DMS 273 (cell line): ENCODE data around the gene SCYGR1.
A peak's percentile ranks its signal among the peaks of the same experiment; 100 is the strongest.
"Not testable (repeated sequence)": the region's sequence is repeated elsewhere in the genome, so short reads cannot be mapped to it uniquely, and the experiment has no call there.

Experiments
- DNase-seq: peaks from one replicate; lab custom pipeline; 2025; ENCODE audit not compliant: unreplicated experiment; lab: John Stamatoyannopoulos, UW

Gene SCYGR1

DNA sequence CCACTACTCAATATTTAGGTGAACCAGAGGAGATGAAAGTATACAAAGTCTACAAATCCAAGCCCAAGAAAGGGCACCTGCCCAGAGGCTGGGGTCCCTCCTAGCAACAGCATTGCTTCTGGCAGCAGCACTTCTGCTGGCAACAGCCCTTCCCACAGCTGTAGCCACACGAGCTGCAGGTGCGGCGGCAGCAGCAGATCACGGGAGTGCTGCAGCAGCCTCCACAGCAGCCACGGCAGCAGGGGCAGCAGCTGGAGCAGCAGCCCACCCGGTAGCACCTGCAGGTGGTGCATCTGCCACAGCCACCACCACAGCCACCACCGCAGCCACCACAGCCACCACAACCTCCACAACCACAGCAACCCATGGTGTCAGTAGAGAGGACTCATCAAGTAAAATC is at the start of gene SCYGR1:
Gene SCYGR1 (minus strand): TSS at position 367 of the 400 bp plus-strand sequence. CDS start 0 bp downstream, at position 367.
- DNase-seq: not testable (repeated sequence)

DNA sequence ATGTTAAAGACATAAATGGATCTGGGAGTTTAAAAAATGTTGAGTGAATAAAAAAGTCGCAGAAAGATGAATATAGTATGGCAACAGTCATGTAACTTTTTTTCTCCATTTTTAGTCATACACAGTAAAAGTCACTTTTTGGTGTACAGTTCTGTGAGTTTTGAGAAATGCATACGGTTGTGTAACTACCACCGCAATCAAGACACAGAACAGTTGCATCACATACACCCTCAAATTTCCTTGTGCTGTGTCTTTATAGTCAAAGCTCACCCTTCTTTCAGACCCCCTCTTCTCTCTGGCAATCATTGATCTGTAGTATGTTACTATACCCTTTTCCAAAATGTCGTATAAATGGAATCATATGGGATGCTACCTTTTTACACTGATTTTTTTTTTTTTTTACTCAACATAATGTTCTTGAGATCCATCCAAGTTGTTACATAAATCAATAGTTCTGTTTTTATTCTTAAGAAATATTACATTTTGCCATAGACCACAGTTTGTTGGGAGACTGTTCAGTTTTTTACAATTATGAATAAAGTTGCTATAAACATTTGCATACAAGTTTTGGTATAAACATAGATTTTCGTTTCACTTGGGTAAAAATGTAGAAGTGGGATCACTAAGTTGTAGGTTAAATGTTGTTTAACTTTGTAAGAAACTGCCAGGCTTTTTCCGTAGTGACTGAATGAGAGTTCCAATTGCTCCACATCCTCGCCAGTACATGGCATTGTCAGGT is 48.9 kb upstream of the SCYGR1 start:
- no peak for DNase-seq

- DNase-seq: no peak
Observed at GRCh38 chr2:227433171-227433570, 45.4 kb upstream of the SCYGR1 start.

DNA sequence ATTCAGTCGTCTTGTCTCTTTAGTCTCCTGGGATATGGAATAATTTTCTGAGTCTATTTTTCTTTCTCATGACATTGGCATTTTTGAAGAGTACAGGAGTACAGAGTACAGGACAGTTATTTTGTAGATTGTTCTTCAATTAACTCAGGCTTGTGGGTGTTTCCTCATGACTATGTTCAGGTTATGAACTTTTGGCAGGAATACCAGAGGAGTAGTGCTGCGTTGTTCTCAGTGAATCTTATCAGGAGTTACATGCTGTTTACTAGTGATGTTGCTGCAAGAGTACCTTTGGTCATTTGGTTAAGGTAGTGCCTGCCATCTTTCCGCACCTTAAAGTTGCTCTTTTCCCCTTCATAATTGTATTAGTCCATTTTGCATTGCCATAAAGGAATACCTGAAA is 42.9 kb upstream of the SCYGR1 start:
- DNase-seq: no peak

GRCh38 chr2:227428731-227429285 is 41.1 kb upstream of the SCYGR1 start:
- no peak for DNase-seq

DNA sequence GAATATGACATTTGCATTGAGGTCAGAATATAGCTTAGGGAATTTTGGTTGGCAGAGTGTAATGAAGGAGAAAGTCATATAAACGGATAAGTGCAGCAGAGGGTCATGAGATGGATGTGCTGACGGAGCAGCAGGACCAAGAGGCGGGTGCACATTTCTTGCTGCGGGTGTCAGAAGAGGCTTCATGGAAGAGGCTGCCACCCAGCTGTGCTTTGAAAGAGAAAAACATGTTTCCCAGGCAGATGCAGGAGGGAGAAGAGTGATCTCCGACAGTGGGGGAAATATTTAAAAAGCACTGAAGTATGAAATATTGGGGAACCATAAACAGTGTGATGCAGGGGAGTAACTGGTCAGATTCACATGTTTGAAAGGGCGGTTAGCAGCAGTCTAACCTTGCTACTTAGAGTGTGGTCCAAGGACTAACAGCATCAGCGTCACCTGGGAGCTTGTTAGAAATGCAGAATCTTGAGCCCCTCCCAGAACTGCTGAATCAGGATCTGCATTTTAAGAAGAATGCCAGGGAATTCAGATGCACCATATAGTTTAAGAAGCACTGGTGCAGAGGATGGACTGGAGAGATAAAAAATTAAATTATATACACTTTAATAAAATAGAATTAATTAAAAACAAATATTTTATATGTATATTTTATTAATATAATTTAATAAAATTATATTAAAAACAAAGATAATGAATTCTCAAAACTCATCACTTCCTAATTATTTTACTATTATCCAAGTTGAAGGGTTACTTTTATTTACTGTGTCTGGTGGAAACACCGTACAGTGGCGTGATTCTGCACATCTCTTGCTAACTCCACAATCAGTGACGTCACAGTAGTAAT is 36.1 kb upstream of the SCYGR1 start:
- DNase-seq: no peak

GRCh38 chr2:227420087-227421052 is 32.6 kb upstream of the SCYGR1 start:
- DNase-seq: no peak

- DNase-seq: no peak
Observed at GRCh38 chr2:227416701-227417100, 29.0 kb upstream of the SCYGR1 start.

- DNase-seq: peak; percentile 73
Observed at GRCh38 chr2:227415538-227416424, 28.0 kb upstream of the SCYGR1 start.

- DNase-seq: no peak
Observed at GRCh38 chr2:227414846-227415245, 27.1 kb upstream of the SCYGR1 start.

- no peak for DNase-seq
Observed at GRCh38 chr2:227413371-227413770, 25.6 kb upstream of the SCYGR1 start.

GRCh38 chr2:227412877-227413276 is 25.1 kb upstream of the SCYGR1 start:
- DNase-seq: no peak

GRCh38 chr2:227411990-227412350 is 24.2 kb upstream of the SCYGR1 start:
- DNase-seq: peak; percentile 61

- DNase-seq: no peak
Observed at GRCh38 chr2:227411320-227411989, 23.7 kb upstream of the SCYGR1 start.

DNA sequence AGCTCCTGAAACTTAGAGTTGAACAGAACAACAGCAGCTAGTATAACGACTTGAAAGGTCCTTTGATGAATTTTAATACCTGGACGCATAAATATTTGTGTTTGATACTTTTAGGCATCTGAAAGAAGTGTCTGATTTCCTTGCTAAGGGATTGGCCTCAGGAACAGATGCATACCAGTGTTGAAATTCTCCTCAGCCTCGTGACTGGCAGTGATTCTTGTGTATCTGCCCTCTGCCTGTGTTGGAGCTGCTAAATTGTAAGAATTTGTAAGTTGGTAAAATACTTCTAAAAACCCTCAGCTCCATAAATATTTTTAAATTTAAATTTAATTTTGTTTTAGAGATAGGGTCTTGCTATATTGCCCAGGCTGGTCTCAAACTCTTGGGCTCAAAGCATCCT is 22.4 kb upstream of the SCYGR1 start:
- DNase-seq: no peak

DNA sequence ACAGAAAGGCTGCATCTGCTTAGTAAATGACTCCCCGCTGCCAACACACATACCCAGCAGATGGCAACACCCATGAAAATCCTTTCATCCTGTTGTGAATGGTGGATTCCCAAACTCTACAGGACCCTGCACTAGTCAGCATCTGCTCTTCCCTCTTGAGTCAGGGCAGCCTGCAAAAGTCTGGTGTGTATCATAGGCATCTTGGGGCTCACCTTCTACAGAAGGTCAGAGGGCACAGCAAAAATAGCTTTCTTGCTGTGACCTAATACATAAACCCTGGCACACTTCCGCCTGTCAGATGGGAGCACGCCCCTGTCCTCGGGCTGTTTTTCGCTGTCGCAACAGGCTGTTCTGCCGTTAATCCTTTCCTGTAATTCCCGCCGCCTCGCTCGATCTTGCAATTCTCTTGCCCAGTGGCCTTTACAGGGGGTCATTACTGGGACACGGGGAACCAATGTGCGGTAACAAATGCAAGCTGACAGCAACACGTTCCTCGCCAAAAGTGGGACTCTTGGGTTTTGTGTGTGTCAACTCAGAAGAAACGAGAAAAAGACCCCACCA is 19.9 kb upstream of the SCYGR1 start:
- DNase-seq: peak; percentile 95

DNA sequence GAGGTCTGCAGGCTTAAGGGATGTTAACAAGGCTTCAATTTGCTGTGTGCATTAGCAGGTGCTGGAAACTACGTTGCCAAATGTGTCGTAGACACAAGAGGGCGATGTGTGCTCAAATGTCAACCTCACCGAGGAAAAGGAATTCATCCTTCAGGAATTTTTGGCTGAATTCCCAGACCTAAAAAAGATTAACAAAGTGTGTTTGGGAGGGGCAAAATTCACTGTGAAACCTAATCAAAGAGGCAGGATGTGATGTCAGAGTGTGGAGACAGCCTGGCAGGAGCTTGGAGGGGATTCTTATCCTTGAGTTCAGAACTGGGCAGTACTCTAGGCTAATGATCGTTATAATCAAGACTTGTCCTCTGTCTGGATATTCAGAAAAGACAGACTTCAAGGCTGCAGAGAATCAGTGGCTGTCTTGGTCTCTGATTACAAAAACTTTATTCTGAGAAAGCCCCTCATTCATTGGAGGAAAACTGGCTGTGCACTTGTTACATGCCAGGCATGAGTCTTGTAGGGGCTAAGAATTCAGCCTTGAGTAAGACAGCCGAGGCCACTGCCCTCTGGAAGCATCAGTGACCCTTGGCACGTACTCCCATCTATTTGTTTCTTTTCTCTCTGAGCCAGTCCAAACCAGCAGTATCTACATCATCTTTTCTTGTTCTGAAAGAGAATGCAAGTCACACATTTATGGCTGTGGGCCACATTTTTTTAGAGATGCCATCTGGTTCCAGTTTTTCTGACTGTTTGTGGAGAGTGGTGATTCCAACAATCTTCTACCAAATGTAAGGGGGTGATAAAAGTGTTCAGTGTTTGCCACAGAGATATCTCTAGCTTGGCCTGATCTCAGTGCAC is 18.7 kb upstream of the SCYGR1 start:
- peak; percentile 98 for DNase-seq
